IPS DF 6.9 (cell line): ENCODE measurements around the gene ZBTB16.

ENCODE experiments used
- DNase-seq: peaks from one replicate; pipeline ENCODE4 v3.0.0-alpha.2; 2013; ENCODE audit warnings: low read depth, low spot score
- H3K27ac ChIP-seq: one replicate; pipeline ENCODE4 v1.5.1; 2013; ENCODE audit warnings: low read length, control low read depth
- H3K27me3 ChIP-seq: 2 replicates; pipeline ENCODE4 v1.6.1; 2013; ENCODE audit warnings: mild to moderate bottlenecking, low read length; ENCODE audit not compliant: control insufficient read depth, insufficient read depth
- H3K36me3 ChIP-seq: 2 replicates; pipeline ENCODE4 v1.6.1; 2013; ENCODE audit warnings: low read length; ENCODE audit not compliant: control insufficient read depth, insufficient read depth
- H3K4me1 ChIP-seq: 2 replicates; pipeline ENCODE4 v1.6.1; 2013; ENCODE audit warnings: low read length; ENCODE audit not compliant: control insufficient read depth, insufficient read depth
- H3K4me3 ChIP-seq: 2 replicates; pipeline ENCODE4 v1.5.1; 2013; ENCODE audit warnings: mild to moderate bottlenecking, low read length
- H3K9me3 ChIP-seq: 2 replicates; pipeline ENCODE4 v1.6.1; 2013; ENCODE audit warnings: low read length, inconsistent platforms; ENCODE audit not compliant: control insufficient read depth, insufficient read depth
- WGBS: extraction: QIAGEN DNeasy Blood & Tissue Kit; methylation state at CpG from one replicate; pipeline ENCODE4 v1.1.7; 2013; ENCODE audit warnings: mixed read lengths, missing lambda C conversion rate; ENCODE audit not compliant: insufficient read length, insufficient coverage; 5-methylcytosine and 5-hydroxymethylcytosine counted together

ZBTB16 gene

DNA sequence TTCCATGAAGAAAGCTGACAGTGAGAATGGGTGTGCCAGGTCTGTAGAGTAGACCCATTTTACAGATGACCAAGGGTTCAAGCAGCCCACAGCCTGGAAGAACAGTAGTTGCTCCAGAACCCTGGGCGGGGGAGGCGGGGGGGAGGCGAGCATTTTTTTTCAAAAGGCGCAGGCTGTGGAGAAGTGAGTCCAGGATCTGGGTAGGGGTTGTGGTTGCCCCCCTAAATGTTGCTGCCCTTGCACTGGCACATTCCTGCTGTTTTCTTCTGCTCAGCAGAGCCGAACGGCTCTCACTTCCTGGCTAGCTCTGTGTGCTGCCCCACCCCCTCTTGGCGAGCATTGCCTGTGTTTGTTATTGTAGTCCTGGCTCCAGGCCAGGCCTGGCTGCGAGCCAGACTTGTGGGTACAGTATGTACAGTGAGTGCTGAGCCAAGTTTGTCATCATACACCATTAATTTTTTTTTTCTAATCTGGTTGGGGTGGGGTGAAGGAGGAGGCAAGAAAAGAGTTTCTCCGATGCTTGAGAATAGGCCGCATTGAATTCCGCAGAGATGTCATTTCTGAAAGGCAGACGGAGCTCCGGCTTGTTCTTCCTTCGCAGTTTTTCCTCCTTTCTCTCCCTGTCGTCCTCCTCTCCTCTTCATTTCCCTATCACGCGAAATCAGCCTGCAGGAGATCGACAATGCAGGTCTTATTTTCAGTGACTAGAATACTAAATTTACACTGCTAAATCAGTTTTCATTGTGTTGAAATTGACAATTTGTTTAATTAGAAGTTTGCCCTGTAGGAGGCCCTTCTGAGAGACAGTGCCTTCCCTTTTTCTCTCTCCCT lies 100.5 kb downstream of the ZBTB16 start:
- Histone ChIP-seq H3K4me1 (peaks cover 1% of the 10 kb centered on the region; the same call in 1 of the 2 replicates), H3K9me3 (no peaks in the 10 kb centered on the region), H3K4me3 (no peak overlapping the region), H3K27me3 (no peaks in the 10 kb centered on the region), H3K27ac (no peak overlapping the region), H3K36me3 (no peaks in the 10 kb centered on the region)
- WGBS, result no CpG with 5 or more reads among the region's 18 CpGs
- DNase-seq, result no peak

DNA sequence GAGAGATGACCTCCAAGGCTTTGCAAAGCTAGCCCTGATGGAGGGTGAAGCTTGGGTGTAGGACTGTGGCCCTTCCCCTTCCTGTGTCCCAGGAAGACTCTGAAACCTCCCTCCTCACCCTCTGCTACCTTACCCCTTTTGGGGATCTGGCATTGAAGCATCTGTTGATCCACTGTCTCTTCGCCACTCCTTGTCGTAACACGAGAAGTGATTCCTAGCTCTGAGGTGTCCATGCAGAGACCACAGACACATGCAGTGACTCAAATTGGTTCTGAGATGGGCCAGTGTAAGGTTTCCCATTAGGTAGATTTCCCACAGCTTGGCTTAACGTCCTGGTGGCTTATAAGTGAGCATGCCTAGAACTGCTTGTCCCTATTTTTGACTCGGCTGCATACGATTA lies 101.4 kb downstream of the ZBTB16 start:
- no CpG with 5 or more reads among the region's 6 CpGs for WGBS
- H3K27ac ChIP-seq, result no peak overlapping the region
- H3K4me1 ChIP-seq, result peaks cover 1% of the 10 kb centered on the region; the same call in 1 of the 2 replicates
- DNase-seq, result no peak
- no peaks in the 10 kb centered on the region for H3K9me3 ChIP-seq
- no peaks in the 10 kb centered on the region for H3K36me3 ChIP-seq
- no peak overlapping the region for H3K4me3 ChIP-seq
- H3K27me3 ChIP-seq, result no peaks in the 10 kb centered on the region

DNA sequence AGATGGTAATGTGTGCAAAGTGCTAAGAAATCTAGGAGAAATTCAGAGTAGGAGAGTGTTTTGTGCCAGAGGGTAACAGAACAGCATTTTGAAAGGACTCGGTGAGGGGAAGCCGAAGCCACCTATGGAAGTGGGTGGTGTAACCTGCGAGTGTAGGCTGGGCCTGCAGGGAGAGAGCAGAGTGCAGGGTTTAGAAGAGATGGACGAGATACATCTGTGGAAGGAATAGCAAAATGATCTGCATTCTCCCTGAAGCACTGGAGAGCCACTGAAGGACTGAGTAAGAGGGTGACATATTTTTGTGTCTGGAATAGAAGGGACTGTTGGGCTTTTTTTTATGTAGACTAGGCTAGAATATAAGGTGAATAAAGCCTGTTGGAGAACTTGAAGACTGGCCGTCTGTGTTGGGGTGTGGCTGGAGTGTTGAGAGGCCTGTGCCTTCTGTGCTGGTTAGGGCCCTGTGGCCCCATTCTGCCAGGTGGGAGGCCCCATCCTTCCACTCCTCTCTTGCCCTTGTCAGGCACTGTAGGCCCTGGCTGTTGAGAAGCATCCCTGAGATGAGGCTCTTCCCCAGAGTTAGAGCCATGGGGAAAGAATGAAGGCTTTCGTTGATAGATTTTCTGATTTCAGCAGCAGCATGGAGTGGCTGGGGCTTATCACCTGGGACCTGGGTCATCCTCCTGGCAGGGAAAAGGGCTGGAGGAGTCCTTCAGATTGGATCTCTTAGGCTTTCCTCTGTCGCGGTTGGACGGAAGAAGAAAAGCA lies 102.2 kb downstream of the ZBTB16 start:
- no peak for DNase-seq
- Histone ChIP-seq H3K9me3 (no peaks in the 10 kb centered on the region), H3K4me1 (peaks cover 1% of the 10 kb centered on the region; the same call in 1 of the 2 replicates), H3K36me3 (no peaks in the 10 kb centered on the region), H3K27me3 (no peaks in the 10 kb centered on the region), H3K4me3 (no peak overlapping the region), H3K27ac (no peak overlapping the region)
- WGBS, result no CpG with 5 or more reads among the region's 9 CpGs

DNA sequence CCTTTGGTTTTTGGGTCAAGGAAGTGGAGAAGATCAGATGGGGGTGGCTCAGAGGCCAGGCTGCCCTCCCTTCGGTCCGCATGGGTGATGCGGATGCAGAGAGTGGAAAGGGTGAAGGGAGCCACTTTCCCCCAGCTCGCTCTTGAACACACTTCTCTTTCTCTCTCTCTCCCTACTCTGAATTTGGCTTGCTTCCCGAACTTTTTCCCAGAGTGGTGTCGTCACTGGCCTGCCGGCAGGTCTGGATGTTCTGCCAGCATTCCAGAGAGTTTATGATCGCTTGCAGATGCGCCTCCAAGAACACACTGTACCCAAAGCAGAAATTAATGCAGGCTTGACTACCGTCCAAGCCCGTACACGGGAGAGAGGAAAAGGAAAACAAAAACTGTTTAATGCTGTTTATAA lies 103.2 kb downstream of the ZBTB16 start:
- Histone ChIP-seq H3K4me3 (no peak overlapping the region), H3K27ac (no peak overlapping the region), H3K4me1 (peaks cover 1% of the 10 kb centered on the region; the same call in 1 of the 2 replicates), H3K9me3 (no peaks in the 10 kb centered on the region), H3K36me3 (no peaks in the 10 kb centered on the region), H3K27me3 (no peaks in the 10 kb centered on the region)
- whole genome bisulfite sequencing, result no CpG with 5 or more reads among the region's 12 CpGs
- no peak for DNase-seq

DNA sequence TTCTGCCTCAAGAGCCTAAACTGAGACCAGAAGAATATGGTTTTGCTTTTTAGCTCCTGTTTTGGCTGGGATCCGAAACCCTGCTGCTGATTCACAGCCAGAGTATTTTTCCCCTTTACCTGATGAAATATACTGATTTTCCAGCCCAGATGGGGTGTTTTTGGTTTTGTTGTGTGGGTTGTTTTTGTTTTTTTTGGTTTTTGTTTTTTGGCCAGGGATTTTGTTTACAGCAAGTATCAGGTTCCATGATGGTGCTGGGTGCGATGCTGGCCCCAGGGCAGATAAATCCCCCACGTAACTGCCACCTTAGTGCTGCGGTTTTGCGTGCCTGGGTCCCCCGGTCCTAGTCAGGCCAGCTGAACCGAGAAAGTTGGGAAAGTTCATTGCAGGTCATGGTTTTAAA lies 103.7 kb downstream of the ZBTB16 start:
- no CpG with 5 or more reads among the region's 7 CpGs for WGBS
- H3K27me3 ChIP-seq, result no peaks in the 10 kb centered on the region
- H3K9me3 ChIP-seq, result no peaks in the 10 kb centered on the region
- H3K27ac ChIP-seq, result no peak overlapping the region
- no peak for DNase-seq
- H3K4me3 ChIP-seq, result no peak overlapping the region
- no peaks in the 10 kb centered on the region for H3K36me3 ChIP-seq
- H3K4me1 ChIP-seq, result peaks cover 1% of the 10 kb centered on the region; the same call in 1 of the 2 replicates

DNA sequence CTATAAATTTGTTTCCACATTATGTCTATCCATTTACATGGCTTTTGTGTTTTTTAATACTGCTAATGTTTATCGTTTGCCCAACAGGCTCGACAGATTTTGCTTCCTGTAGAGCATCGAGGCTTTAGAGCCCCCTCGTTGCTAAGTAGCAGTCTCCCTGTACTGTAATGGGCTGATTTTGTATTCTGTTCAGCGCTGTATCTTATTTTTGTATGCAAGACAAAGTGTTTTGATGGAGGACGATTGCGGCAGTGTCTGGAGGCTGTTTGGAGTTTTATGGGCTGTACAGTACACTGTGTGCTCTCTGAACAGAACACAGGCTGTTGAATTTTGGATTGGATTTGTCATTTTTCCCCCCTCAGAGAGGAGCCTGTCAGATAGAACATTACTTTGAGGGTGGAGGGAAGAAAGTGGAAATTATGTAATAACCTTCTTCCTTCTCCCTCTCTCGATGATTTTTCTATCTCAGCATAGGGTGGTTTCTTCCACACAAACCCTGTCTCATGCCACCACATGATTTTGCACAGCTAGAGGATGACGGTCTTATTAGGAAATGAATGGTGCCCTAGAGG lies 104.4 kb downstream of the ZBTB16 start:
- Histone ChIP-seq H3K27me3 (no peaks in the 10 kb centered on the region), H3K4me3 (no peak overlapping the region)

DNA sequence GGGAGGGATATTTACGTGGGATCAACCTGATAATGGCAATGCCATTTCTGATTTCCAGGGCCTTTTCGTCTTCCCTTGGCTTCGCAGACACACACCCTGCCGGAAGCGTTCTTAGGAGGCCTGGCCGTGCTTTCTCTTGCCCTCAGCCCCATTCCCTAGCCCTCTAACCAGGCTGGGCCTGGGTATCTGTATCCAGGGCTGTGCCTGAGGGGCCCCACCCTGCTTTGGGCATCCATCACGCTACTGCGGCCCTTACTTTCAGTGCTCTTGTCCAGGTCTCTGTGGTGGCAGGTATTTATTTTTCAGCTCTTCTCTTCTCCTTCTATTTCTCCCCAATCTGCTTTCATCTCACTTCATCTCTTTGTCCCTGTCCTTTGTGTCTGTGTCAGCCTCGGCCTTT lies 105.0 kb downstream of the ZBTB16 start:
- H3K4me1 ChIP-seq, result peaks cover 1% of the 10 kb centered on the region; the same call in 1 of the 2 replicates

More for the DNA sequence above, 104.4 kb downstream of the ZBTB16 start:
- peaks cover 1% of the 10 kb centered on the region; the same call in 1 of the 2 replicates for H3K4me1 ChIP-seq
- DNase-seq, result no peak
- no peaks in the 10 kb centered on the region for H3K36me3 ChIP-seq
- H3K27ac ChIP-seq, result no peak overlapping the region
- no CpG with 5 or more reads among the region's 9 CpGs for WGBS
- H3K9me3 ChIP-seq, result no peaks in the 10 kb centered on the region

DNA sequence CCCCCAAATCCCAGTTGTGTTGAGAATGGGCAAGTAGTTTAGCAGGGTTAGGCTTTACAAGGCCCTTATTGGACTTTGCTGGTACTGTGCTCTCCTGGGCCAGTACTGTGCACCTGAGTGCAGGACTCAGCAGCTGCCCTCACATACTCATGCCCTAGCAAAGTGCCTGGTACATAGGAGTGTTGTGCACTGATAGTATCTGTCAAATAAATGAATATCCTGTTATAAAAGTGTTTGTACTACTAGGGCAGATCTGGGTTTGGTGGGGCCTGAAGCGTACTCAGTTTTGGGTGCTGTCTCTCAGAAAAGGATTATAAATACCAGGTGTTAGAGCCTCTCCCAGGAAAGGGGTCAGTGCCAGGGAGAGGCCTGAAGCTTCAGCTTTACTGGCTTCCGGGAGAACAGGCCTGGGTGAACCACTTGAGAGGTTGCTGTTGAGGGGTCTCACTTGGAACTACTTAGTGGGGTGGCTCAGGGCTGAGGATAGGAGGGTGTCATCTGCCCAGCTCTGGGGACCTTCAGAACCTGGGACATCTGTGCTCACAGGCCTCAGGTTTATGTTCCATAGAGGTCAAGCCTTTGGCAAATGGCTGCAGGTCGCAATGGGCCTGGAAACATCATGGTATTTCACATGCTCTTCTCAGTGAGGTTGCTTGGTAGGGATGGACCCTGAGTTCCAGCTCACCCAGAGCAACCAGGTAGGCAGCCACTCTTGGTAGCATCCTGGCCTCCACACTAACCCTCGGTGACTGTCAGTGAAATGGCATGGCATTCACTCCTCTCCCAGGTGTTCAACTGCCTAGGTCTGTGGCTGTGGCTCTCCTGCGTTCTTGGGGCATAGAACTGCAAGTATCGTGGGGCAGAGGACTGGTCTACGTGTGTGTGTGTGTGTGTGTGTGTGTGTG lies 106.1 kb downstream of the ZBTB16 start:
- Histone ChIP-seq H3K27ac (no peak overlapping the region), H3K4me1 (peaks cover 1% of the 10 kb centered on the region; the same call in 1 of the 2 replicates), H3K27me3 (no peaks in the 10 kb centered on the region), H3K36me3 (no peaks in the 10 kb centered on the region), H3K9me3 (no peaks in the 10 kb centered on the region), H3K4me3 (no peak overlapping the region)
- no peak for DNase-seq
- no CpG with 5 or more reads among the region's 7 CpGs for WGBS

More for the DNA sequence above, 105.0 kb downstream of the ZBTB16 start:
- Histone ChIP-seq H3K27ac (no peak overlapping the region), H3K36me3 (no peaks in the 10 kb centered on the region), H3K9me3 (no peaks in the 10 kb centered on the region), H3K27me3 (no peaks in the 10 kb centered on the region), H3K4me3 (no peak overlapping the region)
- WGBS, result no CpG with 5 or more reads among the region's 9 CpGs
- no peak for DNase-seq

DNA sequence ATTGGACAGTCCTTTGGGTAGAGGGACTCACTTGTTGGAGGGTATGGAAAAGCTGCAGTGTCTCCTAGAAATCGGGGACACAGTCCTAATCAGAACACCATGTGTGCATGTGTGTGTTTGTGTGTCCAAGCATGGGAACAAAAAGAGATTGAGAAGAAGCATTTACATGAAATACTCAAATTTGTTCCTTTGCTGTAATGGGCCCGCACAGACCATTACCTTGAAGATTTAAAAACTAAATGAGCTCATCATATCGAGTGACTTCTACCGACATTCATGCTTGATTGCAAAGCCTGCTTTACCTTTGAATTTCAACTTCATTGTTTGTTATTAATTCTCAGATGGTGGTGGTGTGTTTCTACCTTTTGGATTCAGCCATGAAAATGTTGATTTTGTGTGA lies 106.9 kb downstream of the ZBTB16 start:
- Histone ChIP-seq H3K9me3 (no peaks in the 10 kb centered on the region), H3K4me1 (peaks cover 1% of the 10 kb centered on the region; the same call in 1 of the 2 replicates), H3K4me3 (no peak overlapping the region), H3K27me3 (no peaks in the 10 kb centered on the region), H3K36me3 (no peaks in the 10 kb centered on the region), H3K27ac (no peak overlapping the region)
- DNase-seq, result no peak
- no CpG with 5 or more reads among the region's 4 CpGs for WGBS
